HL-60 (cell line): ENCODE results near the gene MYBPHL.

Experiments used
- GABPA ChIP-seq: IDR thresholded peaks from 2 replicates; pipeline ENCODE4 v1.6.1; 2012; ENCODE audit warnings: low read depth
- POLR2AphosphoS5 ChIP-seq: IDR thresholded peaks from 2 replicates; pipeline ENCODE4 v1.6.1; 2012; ENCODE audit warnings: low read depth
- SPI1 ChIP-seq: IDR thresholded peaks from 2 replicates; pipeline ENCODE4 v1.6.1; 2012; ENCODE audit warnings: low read depth, mild to moderate bottlenecking, borderline replicate concordance
- TF ChIP-seq, protein P1 (sequence below): IDR thresholded peaks from one replicate; pipeline ENCODE4 v1.5.1; 2011; ENCODE audit warnings: low read length, control low read depth, inconsistent platforms; ENCODE audit not compliant: insufficient read depth
- TF ChIP-seq, protein P2 (sequence below): IDR thresholded peaks from 2 replicates; pipeline ENCODE4 v1.6.1; 2012; ENCODE audit warnings: low read depth; ENCODE audit not compliant: insufficient replicate concordance

GRCh38 chr1:109282497-109282951 is 24.3 kb downstream of the MYBPHL start:
- TF ChIP-seq, protein P1, sequence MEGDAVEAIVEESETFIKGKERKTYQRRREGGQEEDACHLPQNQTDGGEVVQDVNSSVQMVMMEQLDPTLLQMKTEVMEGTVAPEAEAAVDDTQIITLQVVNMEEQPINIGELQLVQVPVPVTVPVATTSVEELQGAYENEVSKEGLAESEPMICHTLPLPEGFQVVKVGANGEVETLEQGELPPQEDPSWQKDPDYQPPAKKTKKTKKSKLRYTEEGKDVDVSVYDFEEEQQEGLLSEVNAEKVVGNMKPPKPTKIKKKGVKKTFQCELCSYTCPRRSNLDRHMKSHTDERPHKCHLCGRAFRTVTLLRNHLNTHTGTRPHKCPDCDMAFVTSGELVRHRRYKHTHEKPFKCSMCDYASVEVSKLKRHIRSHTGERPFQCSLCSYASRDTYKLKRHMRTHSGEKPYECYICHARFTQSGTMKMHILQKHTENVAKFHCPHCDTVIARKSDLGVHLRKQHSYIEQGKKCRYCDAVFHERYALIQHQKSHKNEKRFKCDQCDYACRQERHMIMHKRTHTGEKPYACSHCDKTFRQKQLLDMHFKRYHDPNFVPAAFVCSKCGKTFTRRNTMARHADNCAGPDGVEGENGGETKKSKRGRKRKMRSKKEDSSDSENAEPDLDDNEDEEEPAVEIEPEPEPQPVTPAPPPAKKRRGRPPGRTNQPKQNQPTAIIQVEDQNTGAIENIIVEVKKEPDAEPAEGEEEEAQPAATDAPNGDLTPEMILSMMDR = no peak
- TF ChIP-seq SPI1 (no peak), GABPA (no peak), POLR2AphosphoS5 (no peak)
- TF ChIP-seq, protein P2, sequence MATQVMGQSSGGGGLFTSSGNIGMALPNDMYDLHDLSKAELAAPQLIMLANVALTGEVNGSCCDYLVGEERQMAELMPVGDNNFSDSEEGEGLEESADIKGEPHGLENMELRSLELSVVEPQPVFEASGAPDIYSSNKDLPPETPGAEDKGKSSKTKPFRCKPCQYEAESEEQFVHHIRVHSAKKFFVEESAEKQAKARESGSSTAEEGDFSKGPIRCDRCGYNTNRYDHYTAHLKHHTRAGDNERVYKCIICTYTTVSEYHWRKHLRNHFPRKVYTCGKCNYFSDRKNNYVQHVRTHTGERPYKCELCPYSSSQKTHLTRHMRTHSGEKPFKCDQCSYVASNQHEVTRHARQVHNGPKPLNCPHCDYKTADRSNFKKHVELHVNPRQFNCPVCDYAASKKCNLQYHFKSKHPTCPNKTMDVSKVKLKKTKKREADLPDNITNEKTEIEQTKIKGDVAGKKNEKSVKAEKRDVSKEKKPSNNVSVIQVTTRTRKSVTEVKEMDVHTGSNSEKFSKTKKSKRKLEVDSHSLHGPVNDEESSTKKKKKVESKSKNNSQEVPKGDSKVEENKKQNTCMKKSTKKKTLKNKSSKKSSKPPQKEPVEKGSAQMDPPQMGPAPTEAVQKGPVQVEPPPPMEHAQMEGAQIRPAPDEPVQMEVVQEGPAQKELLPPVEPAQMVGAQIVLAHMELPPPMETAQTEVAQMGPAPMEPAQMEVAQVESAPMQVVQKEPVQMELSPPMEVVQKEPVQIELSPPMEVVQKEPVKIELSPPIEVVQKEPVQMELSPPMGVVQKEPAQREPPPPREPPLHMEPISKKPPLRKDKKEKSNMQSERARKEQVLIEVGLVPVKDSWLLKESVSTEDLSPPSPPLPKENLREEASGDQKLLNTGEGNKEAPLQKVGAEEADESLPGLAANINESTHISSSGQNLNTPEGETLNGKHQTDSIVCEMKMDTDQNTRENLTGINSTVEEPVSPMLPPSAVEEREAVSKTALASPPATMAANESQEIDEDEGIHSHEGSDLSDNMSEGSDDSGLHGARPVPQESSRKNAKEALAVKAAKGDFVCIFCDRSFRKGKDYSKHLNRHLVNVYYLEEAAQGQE = no peak
